HG03159 (cell line): ENCODE results near the gene MYOF.

Source experiments
- ATAC-seq: cut with Tn5 transposase; IDR thresholded peaks from one replicate; pipeline ENCODE4 v1.9.1; 2021; ENCODE audit warnings: mild to moderate bottlenecking, moderate library complexity; ENCODE audit not compliant: unreplicated experiment

Gene MYOF

GRCh38 chr10:93261961-93262610, 220.0 kb downstream of the MYOF start:
- ATAC-seq: no peak

DNA sequence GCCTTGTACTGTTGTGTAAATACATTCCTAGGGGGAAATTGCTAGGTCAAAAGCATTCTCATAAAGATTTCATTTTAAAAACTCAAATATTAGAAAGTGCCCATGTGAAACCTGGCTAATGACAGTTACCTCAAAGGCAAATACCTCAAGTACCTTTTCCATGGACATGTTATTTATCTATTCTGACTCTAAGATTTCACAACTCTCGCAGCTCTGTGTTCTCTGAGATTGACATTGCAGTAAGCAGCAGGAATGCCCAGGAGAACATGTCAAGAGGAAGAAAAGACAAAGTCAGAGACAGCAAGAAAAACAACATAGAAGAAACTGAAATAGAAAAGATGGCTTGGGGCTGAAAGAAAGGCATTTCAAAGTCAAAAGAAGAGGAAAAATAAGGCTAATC, 221.0 kb downstream of the MYOF start:
- no peak for ATAC-seq

GRCh38 chr10:93259126-93259525, 223.0 kb downstream of the MYOF start:
- no peak for ATAC-seq
